ENCODE measurements around the gene TGM3. TPM values are rescaled to one million over a fixed set of nuclear protein-coding genes. Genes with fewer than 3 reads are reported as not detected.

TGM3 gene
- total RNA-seq, 4 donors from 2014 or later, result not detected

- no peak for TF ChIP-seq CTCF (IDR thresholded peaks at IDR 0.05)
- no peak for ATAC-seq (ENCODE audit: low FRiP score)
- no peak for DNase-seq (ENCODE audit: low spot score)
Measured at GRCh38 chr20:2365666-2366065, 69.9 kb downstream of the TGM3 start.

- DNase-seq (ENCODE audit: low spot score), result no peak
- no peak for TF ChIP-seq CTCF (IDR thresholded peaks at IDR 0.05)
- ATAC-seq (ENCODE audit: low FRiP score), result no peak
Measured at GRCh38 chr20:2368621-2369020, 72.8 kb downstream of the TGM3 start.

- no peak for ATAC-seq (ENCODE audit: low FRiP score)
Measured at GRCh38 chr20:2373098-2373497, 77.3 kb downstream of the TGM3 start.

GRCh38 chr20:2374346-2375125, 78.7 kb downstream of the TGM3 start:
- ATAC-seq (ENCODE audit: low FRiP score) (no peak), DNase-seq (ENCODE audit: low spot score) (no peak)
- TF ChIP-seq CTCF (IDR thresholded peaks at IDR 0.05), result no peak

More at GRCh38 chr20:2373098-2373497, 77.3 kb downstream of the TGM3 start:
- no peak for DNase-seq (ENCODE audit: low spot score)
- TF ChIP-seq CTCF (IDR thresholded peaks at IDR 0.05), result no peak

- no peak for TF ChIP-seq CTCF (IDR thresholded peaks at IDR 0.05)
Measured at GRCh38 chr20:2378893-2379292, 83.1 kb downstream of the TGM3 start.

GRCh38 chr20:2379511-2380229, 83.9 kb downstream of the TGM3 start:
- DNase-seq (ENCODE audit: low spot score), result no peak
- TF ChIP-seq CTCF (IDR thresholded peaks at IDR 0.05), result no peak
- ATAC-seq (ENCODE audit: low FRiP score), result no peak

More at GRCh38 chr20:2378893-2379292, 83.1 kb downstream of the TGM3 start:
- no peak for DNase-seq (ENCODE audit: low spot score)
- ATAC-seq (ENCODE audit: low FRiP score), result no peak
